Measurements from ENCODE around the gene SPRR2G. TPM values are rescaled to one million over a fixed set of nuclear protein-coding genes. Genes with fewer than 3 reads are reported as not detected.

The SPRR2G gene
- total and polyA plus RNA-seq, 2 of the 8 experiments (the other 6 are each of a cell fraction or from before 2014, with no cell fraction given): not detected

DNA sequence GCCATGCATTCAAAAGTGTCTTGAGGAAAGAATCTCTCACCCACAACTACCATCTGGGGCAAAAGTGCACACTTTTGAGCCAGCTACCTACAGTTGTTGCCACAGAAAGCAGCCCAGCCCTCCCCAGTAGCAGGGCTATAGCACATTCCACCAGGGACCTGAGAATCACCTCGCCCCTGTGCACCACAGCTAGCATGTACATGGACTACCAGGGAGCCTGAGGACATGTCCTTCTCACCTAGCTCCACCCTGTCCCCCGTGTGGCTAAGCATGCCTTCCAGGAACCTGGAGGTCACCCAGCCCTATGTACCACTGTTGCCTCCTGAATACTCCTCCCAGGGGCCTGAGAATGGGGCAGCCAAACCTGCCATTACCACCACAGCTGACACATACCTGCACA, 16.9 kb downstream of the SPRR2G start (continued):
- TF ChIP-seq TEAD4 (IDR thresholded peaks at IDR 0.05; ENCODE audit: low read depth, low read length): no peak

Data from H1 (cell line).